Measurements from ENCODE around the gene PALLD. TPM values are rescaled to one million over a fixed set of nuclear protein-coding genes. Genes with fewer than 3 reads are reported as not detected.

PALLD gene
- total RNA-seq, 1 donor from 2014 or later, result 204 TPM

GRCh38 chr4:168609369-168609768, 112.5 kb downstream of the PALLD start:
- no peak for DNase-seq (ENCODE audit: low spot score in 2 of 2)
- Histone ChIP-seq H3K4me3 (no peak overlapping the region), H3K27me3 (no peaks in the 10 kb centered on the region), H3K9me3 (no peaks in the 10 kb centered on the region), H3K4me1 (peaks cover 0 to 11% of the 10 kb centered on the region in 2 donors), H3K27ac (no peak overlapping the region), H3K36me3 (no peaks in the 10 kb centered on the region)
- no peak for TF ChIP-seq CTCF (IDR thresholded peaks at IDR 0.05)
- intact Hi-C loops (cut with DNase I), result no loop called here

- no peak overlapping the region for H3K27ac ChIP-seq
- intact Hi-C loops (cut with DNase I), result no loop called here
Observed at GRCh38 chr4:168610911-168611530, 114.2 kb downstream of the PALLD start.

GRCh38 chr4:168612450-168613135, 115.7 kb downstream of the PALLD start:
- no peaks in the 10 kb centered on the region for H3K27me3 ChIP-seq
- no peaks in the 10 kb centered on the region for H3K9me3 ChIP-seq
- peaks cover 0 to 5% of the 10 kb centered on the region in 2 donors for H3K4me1 ChIP-seq
- H3K36me3 ChIP-seq, result no peaks in the 10 kb centered on the region
- no peak overlapping the region for H3K4me3 ChIP-seq
- no peak overlapping the region for H3K27ac ChIP-seq
- intact Hi-C loops (cut with DNase I), result loop anchor here (2.0 kb wide), 1 partner anchor 24 kb away; no protein-coding TSS in a partner anchor
- no peak for TF ChIP-seq CTCF (IDR thresholded peaks at IDR 0.05)
- no peak for DNase-seq (ENCODE audit: low spot score in 2 of 2)

More at GRCh38 chr4:168610911-168611530, 114.2 kb downstream of the PALLD start:
- H3K4me3 ChIP-seq, result no peak overlapping the region
- no peaks in the 10 kb centered on the region for H3K36me3 ChIP-seq
- DNase-seq (ENCODE audit: low spot score in 2 of 2), result no peak
- peaks cover 0 to 5% of the 10 kb centered on the region in 2 donors for H3K4me1 ChIP-seq
- no peaks in the 10 kb centered on the region for H3K27me3 ChIP-seq
- no peaks in the 10 kb centered on the region for H3K9me3 ChIP-seq
- no peak for TF ChIP-seq CTCF (IDR thresholded peaks at IDR 0.05)

- H3K27ac ChIP-seq, result no peak overlapping the region
- no peaks in the 10 kb centered on the region for H3K9me3 ChIP-seq
- H3K36me3 ChIP-seq, result no peaks in the 10 kb centered on the region
- intact Hi-C loops (cut with DNase I), result loop anchor here (2.0 kb wide), 1 partner anchor 25 kb away; no protein-coding TSS in a partner anchor
- no peak for DNase-seq (ENCODE audit: low spot score in 2 of 2)
- H3K4me1 ChIP-seq, result peaks cover under 1 to 6% of the 10 kb centered on the region in 2 donors
- no peak for TF ChIP-seq CTCF (IDR thresholded peaks at IDR 0.05)
- no peak overlapping the region for H3K4me3 ChIP-seq
- no peaks in the 10 kb centered on the region for H3K27me3 ChIP-seq
Observed at GRCh38 chr4:168613869-168614268, 117.0 kb downstream of the PALLD start.

- Histone ChIP-seq H3K4me3 (no peak overlapping the region), H3K27me3 (no peaks in the 10 kb centered on the region), H3K36me3 (no peaks in the 10 kb centered on the region), H3K9me3 (no peaks in the 10 kb centered on the region), H3K27ac (no peak overlapping the region), H3K4me1 (peaks cover 3 to 11% of the 10 kb centered on the region in 2 donors)
- TF ChIP-seq CTCF (IDR thresholded peaks at IDR 0.05), result no peak
- DNase-seq (ENCODE audit: low spot score in 2 of 2), result no peak
- intact Hi-C loops (cut with DNase I), result no loop called here
Observed at GRCh38 chr4:168614281-168615057, 117.6 kb downstream of the PALLD start.
